NCI-H748 (cell line): ENCODE measurements around the gene C1orf167.

Source experiments
- DNase-seq: peaks from one replicate; lab custom pipeline; 2025; ENCODE audit not compliant: unreplicated experiment; lab: John Stamatoyannopoulos, UW

The C1orf167 gene

GRCh38 chr1:11759791-11760190, 2.2 kb upstream of the C1orf167 start:
- DNase-seq: no peak

- no peak for DNase-seq
Observed at GRCh38 chr1:11761285-11761684, 708 bp upstream of the C1orf167 start.

GRCh38 chr1:11764115-11764514, 2.1 kb downstream of the C1orf167 start:
- DNase-seq: no peak

- DNase-seq: no peak
Observed at GRCh38 chr1:11764519-11764918, 2.5 kb downstream of the C1orf167 start.

GRCh38 chr1:11765661-11766428, 3.9 kb downstream of the C1orf167 start:
- no peak for DNase-seq

GRCh38 chr1:11766429-11766776, 4.4 kb downstream of the C1orf167 start:
- no peak for DNase-seq

GRCh38 chr1:11767922-11768704, 6.1 kb downstream of the C1orf167 start:
- no peak for DNase-seq

- DNase-seq: no peak
Observed at GRCh38 chr1:11768821-11769220, 6.8 kb downstream of the C1orf167 start.

- no peak for DNase-seq
Observed at GRCh38 chr1:11769274-11769673, 7.3 kb downstream of the C1orf167 start.

- no peak for DNase-seq
Observed at GRCh38 chr1:11770011-11770410, 8.0 kb downstream of the C1orf167 start.

- DNase-seq: no peak
Observed at GRCh38 chr1:11771481-11772043, 9.6 kb downstream of the C1orf167 start.

GRCh38 chr1:11772458-11772857, 10.5 kb downstream of the C1orf167 start:
- no peak for DNase-seq

- no peak for DNase-seq
Observed at GRCh38 chr1:11774753-11775152, 12.8 kb downstream of the C1orf167 start.

- no peak for DNase-seq
Observed at GRCh38 chr1:11777658-11778322, 15.8 kb downstream of the C1orf167 start.

GRCh38 chr1:11778336-11778735, 16.3 kb downstream of the C1orf167 start:
- no peak for DNase-seq

GRCh38 chr1:11778844-11779623, 17.0 kb downstream of the C1orf167 start:
- no peak for DNase-seq

GRCh38 chr1:11779715-11780379, 17.9 kb downstream of the C1orf167 start:
- DNase-seq: no peak

GRCh38 chr1:11780380-11781147, 18.6 kb downstream of the C1orf167 start:
- DNase-seq: no peak

GRCh38 chr1:11781297-11781696, 19.3 kb downstream of the C1orf167 start:
- DNase-seq: no peak
